Adrenal gland (tissue), 5 donors: ENCODE measurements around the gene ZNF236.

Experiments used
- CTCF ChIP-seq, 6 experiments: fragments of 450-650 bp in 4 of 6; fragments of 200-600 bp in 2 of 6; sonication (generic) in 1 of 6; IDR thresholded peaks; 1 replicate in 5 of 6; 2 replicates in 1 of 6; pipeline versions ENCODE4 v1.5.1 to v1.8.0; 2016 to 2021; ENCODE audit warnings: antibody characterized with exemption in 6 of 6, mild to moderate bottlenecking in 2 of 6, moderate library complexity in 1 of 6
- POLR2A ChIP-seq, 2 donors: fragments of 450-650 bp; IDR thresholded peaks; one replicate each; pipeline ENCODE4 v1.6.1; 2017; ENCODE audit warnings: antibody characterized with exemption in 2 of 2, mild to moderate bottlenecking in 2 of 2, moderate library complexity in 1 of 2
- donor health status: DM: no; HTN: no; CAD: no.

- TF ChIP-seq POLR2A (IDR thresholded peaks at IDR 0.05) (no peak), CTCF (IDR thresholded peaks at IDR 0.05) (no peak)
These were observed 91.2 kb downstream of the ZNF236 start for GRCh38 chr18:76913583-76913982.
